HFF-Myc (cell line): ENCODE measurements around the gene GPR152.

ENCODE experiments used
- DNase-seq: peaks from one replicate; pipeline ENCODE4 v3.0.0-alpha.2; 2011; ENCODE audit warnings: low read depth; ENCODE audit errors: extremely low read depth
- H3K4me3 ChIP-seq: replicated peaks from 2 replicates; pipeline ENCODE4 v1.5.1; 2011; ENCODE audit warnings: low read depth, mild to moderate bottlenecking, control low read depth, low read length
- TF ChIP-seq, protein P1 (sequence below): IDR thresholded peaks from 2 replicates; pipeline ENCODE4 v1.5.1; 2012; ENCODE audit warnings: mild to moderate bottlenecking, low read depth, low read length, control low read depth; ENCODE audit errors: missing control alignments

Gene GPR152

DNA sequence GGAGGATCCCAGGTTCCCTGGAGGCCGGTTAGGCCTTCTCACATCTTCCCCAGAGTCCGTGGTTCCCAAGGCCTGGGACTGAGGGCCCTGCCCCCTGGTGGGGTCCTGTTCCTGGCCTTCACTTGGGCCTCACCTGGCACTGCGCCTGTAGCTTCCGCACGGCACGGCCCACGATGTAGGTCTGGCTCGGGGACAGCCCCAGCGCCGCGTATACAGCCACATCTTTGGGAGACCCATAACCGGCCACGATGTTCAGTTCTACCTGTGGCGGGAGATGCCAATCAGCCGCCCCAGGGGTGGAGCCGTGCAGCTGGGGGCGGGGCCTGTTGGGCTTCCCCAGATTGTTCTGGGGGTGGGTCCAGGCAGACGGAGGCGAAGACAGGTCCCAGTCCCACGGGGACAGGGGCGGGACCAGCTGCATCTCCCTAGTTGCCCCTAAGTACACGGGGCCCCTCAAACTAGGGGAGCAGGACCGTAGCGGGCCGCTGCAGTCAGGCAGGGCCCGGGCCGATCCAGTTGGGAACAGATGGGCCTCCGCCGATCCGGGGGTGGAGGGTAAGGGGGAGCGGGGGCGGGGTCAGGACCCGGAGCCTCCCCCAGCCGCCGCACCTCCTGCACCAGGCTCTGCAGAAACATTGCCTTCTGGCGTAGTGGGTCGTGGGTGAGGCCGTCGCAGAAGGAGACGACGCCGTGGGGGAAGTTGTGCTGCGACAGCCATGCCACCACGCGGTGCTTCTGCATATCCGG lies 40.4 kb upstream of the GPR152 start:
- TF ChIP-seq, protein P1, sequence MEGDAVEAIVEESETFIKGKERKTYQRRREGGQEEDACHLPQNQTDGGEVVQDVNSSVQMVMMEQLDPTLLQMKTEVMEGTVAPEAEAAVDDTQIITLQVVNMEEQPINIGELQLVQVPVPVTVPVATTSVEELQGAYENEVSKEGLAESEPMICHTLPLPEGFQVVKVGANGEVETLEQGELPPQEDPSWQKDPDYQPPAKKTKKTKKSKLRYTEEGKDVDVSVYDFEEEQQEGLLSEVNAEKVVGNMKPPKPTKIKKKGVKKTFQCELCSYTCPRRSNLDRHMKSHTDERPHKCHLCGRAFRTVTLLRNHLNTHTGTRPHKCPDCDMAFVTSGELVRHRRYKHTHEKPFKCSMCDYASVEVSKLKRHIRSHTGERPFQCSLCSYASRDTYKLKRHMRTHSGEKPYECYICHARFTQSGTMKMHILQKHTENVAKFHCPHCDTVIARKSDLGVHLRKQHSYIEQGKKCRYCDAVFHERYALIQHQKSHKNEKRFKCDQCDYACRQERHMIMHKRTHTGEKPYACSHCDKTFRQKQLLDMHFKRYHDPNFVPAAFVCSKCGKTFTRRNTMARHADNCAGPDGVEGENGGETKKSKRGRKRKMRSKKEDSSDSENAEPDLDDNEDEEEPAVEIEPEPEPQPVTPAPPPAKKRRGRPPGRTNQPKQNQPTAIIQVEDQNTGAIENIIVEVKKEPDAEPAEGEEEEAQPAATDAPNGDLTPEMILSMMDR, result no peak
- no peak for DNase-seq

DNA sequence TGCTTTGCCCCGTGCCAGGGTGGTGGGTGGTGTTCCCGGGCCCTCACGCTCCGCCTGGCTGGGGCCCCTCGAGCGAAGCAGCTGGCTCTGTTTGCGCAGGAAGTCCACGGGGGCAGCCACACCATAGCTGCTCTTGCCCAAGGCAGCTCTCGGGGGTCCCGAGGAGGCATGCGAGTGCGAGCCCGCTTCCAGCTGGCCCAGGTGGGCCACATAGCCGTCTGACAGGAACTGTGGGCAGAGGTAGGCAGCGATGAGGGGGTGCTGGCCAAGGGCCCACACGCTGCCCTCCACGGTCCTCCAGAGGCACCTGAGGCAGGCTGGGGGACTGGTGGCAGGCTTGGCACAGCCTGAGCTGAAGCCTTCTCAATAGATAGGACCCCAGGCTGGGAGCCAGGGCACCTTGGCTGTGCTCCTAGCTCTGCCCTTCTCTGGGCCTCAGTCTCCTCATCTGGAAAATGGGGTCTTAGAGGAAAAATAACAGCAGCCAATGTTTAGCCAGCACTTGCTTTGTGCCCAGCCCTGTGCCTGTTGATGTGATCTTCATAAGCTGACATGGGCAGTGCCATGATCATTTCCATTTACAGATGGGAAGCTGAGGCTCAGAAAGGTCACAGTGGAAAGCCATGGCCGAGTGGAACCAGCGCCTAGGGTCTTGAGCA lies 39.7 kb upstream of the GPR152 start:
- TF ChIP-seq, protein P1, result no peak
- no peak overlapping the region for H3K4me3 ChIP-seq
- DNase-seq, result no peak

More for the DNA sequence above, 40.4 kb upstream of the GPR152 start:
- no peak overlapping the region for H3K4me3 ChIP-seq

DNA sequence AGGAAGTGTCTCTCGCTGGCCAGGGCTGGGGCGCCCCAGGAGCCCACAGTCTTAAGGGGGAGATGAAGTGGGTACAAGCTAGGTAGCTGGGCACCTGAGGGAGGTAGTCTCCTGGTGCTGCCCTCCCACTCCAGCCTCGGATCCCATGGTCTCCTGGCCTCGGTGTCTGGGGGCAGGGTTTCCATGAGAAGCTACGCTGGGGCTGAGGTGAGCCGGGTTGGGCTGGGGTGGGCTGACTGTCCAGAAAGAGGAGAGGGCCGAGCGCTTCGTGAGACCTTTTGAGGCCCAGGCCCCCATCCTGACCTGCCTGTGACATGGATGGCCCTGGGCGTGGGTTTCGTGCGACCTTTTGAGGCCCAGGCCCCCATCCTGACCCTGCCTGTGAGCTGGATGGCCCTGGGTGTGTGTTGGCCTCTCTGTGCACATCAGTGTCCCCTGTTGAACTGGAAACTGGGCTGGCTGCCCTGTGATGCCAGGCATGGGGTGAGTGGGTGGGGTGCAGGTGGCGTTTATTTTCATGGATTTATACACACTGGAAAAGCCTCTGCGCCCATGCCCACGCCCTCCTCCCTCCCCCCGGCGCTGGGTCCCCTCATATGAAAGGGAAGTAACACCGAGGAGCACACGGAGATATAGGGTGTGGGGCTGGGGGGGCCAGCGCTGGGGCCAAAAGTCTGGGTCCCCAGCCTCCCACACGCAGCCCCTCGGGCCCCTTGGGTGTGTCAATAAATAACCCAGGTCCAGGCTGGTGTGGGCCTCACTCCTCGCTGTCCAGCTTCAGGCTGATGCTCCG lies 38.9 kb upstream of the GPR152 start:
- no peak overlapping the region for H3K4me3 ChIP-seq
- DNase-seq, result no peak
- TF ChIP-seq, protein P1, result no peak

DNA sequence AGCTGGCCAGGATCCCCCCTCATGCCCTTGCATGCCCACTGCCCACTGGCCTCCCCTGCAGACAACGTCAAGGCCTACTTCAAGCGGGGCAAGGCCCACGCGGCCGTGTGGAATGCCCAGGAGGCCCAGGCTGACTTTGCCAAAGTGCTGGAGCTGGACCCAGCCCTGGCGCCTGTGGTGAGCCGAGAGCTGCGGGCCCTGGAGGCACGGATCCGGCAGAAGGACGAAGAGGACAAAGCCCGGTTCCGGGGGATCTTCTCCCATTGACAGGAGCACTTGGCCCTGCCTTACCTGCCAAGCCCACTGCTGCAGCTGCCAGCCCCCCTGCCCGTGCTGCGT lies 38.2 kb upstream of the GPR152 start:
- DNase-seq, result no peak
- H3K4me3 ChIP-seq, result no peak overlapping the region
- TF ChIP-seq, protein P1, result no peak

DNA sequence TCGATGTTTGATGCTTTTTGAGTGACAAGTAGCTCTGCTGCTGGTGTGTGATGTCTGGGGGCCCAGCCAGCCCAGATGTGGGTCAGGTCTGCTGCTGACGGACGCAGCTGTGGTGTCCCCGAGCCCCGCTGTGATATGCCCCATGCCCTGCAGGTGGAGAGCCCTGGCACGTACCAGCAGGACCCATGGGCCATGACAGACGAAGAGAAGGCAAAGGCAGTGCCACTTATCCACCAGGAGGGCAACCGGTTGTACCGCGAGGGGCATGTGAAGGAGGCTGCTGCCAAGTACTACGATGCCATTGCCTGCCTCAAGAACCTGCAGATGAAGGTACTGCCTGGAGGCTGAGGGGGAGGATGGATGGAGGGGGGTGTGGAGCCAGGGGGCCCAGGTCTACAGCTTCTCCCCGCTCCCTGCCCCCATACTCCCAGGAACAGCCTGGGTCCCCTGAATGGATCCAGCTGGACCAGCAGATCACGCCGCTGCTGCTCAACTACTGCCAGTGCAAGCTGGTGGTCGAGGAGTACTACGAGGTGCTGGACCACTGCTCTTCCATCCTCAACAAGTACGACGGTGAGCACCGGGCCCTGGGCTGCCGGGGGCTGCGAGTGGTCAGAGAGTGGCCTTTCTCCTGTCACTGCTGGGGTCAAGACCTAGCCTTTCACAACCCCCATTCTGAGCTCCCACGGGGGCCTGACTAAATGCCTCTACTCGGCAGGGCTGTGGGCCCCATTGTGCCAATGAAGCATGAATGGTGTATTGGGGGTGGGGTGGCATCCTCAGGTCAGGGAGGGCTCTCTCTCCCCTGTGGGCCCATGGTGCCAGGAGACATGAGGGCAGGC lies 37.6 kb upstream of the GPR152 start:
- no peak overlapping the region for H3K4me3 ChIP-seq
- TF ChIP-seq, protein P1, result no peak
- no peak for DNase-seq

DNA sequence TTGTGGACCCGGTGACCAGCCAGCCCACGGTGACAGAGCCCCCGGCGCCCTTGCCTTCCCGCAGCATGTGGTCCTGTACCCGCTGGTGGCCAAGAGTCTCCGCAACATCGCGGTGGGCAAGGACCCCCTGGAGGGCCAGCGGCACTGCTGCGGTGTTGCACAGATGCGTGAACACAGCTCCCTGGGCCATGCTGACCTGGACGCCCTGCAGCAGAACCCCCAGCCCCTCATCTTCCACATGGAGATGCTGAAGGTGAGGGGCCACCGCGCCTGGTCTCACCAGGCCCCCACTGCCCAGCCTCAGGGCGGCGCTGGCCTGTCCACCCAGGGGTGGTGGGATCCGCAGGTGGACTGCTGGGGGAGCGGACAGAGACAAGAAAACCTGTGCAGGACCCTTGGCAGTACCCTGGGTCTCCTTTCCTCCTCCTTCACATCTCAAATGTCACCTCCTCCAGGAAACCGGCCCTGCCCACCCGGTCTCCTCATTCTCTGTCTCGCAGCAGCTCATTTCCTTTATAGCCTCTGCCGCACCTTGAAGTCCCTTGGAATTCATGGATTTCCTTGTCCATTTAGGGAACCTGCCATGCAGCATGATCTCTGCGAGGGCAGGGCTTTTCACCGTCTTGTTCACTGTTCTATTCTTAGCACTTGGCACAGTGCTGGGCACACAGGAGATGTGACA lies 36.8 kb upstream of the GPR152 start:
- TF ChIP-seq, protein P1, result no peak
- H3K4me3 ChIP-seq, result no peak overlapping the region
- no peak for DNase-seq
